CD4-positive, alpha-beta T cell treated with Interleukin-21 for 1 hour (primary cell): Measurements from ENCODE around the gene LRRFIP1.
"Not testable (repeated sequence)": the region's sequence is repeated elsewhere in the genome, so short reads cannot be mapped to it uniquely, and the experiment has no call there.

ENCODE experiments used
- DNase-seq: peaks from one replicate; pipeline ENCODE4 v3.0.0-alpha.2; 2020

LRRFIP1 gene

DNA sequence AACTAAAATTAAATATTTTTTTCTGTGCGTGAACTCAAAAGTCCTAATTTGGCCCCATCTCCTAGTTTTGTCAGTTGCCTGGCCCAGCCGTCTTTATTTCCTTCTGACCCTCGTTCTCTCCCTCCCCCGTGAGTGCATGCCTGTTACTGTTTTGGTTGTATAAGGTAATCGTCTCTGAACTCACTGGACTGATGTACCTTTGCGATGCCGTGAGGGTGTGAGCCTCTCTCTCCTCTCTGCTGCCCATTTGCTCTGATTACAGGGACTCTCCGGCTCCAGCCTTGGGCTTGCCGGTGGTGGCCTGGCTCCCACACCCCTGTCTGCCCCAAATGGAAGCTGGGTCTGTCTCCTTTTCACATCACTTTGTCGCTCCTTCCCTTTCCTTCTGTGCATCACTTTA, 104.7 kb downstream of the LRRFIP1 start:
- no peak for DNase-seq

GRCh38 chr2:237732790-237733381, 105.5 kb downstream of the LRRFIP1 start:
- no peak for DNase-seq

GRCh38 chr2:237733677-237734300, 106.4 kb downstream of the LRRFIP1 start:
- DNase-seq, result no peak

DNA sequence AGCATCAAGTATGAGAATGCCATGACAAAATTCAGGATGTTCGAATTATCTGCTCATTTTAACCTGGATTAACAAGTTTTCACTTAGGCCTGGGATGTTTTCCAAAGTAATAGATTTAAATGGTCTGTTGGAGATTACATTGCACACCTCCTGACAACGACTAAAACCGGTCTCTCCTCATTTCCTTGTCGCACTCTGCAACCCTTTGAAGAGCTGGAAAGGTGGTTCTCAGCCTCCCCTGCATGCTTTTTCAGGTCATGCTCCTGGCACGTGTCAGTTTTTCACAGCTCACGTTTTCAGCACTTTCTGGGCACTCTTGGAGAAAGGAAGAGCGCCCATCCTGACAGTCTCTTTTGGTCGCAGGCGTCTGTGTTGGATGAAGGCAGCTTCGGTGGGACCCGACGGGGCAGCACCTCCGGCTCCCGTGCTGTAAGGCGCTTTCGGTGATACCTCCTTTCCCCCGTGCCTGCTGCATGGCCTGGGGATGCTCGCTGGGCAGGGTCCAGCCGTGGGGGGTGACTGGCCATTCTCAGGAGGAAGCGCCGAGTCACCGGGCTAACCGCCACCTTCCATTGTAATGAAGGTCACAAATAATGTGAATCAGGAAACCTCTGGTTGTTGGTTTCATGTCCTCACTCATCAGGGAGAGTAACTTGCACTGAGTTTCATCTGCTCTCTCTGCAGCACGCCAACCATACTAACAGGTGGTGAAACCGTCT, 107.7 kb downstream of the LRRFIP1 start:
- no peak for DNase-seq

DNA sequence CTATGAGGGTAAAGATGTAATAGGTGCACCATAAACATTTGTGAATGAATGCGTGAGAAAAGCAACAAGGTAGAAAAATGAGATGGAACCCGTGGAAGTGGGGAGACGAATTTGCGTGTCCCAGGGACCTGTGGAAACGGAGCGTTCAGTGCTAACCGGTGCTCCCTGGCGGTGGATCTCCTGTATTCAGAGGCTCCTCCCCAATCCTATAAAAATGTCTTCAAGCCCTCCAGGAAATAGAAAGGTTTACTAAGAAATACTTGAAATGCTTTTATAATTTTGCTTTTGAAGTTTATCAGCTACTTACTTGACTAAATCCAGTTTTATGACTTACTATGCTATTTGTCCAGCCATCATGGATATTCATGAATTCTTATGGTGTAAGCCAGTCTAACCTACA, 108.4 kb downstream of the LRRFIP1 start:
- DNase-seq, result no peak

DNA sequence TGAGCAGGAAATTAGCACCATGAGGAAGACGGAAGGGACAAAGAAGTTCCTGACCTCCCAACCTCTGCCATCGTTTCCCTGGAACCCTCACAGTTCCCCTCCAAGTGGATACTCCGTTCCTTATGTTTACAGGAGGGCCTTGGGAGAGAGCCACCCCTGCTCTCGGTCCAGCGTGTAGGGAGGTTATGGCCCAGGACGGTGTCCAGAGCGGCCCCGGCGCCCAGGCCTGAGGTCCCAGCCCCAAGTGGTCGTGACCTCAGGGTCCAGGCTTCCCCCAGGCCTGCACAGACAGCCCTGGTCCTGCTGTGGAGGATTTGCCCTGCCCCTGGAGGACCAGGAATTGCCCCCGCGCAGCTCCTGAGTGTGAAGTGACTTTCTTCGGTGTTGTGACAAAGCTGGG, 109.4 kb downstream of the LRRFIP1 start:
- no peak for DNase-seq

DNA sequence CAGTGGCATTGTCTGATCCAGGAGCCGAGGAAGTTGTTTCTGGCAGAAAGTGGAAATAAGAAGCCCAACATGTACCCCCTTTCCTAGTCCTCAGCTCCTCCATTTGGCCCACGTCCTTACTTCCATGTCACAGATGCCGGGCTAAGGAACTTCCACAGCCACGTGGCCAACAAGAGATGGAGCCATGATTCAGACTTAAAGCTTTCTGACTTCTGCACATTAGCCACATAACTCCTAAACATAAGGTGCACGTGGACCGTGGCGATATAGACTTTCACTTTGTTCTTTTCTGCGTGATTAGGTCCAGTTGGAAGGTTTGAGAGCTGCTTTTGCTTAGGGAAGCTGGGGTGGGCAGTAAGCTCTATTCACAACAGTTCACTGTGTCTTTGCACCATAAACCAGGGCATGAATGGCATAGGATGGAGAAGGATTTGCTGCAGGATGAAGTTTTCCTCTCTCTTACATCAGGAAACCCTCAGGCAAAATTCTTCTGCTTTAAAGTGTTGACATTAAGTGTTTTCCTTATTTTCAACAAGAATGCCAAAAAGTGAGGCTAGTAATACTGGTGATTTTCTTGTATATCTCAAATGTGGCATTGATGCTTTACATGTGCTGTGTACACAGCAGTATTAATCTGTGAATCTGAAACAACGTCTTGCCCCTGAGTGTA, 109.9 kb downstream of the LRRFIP1 start:
- DNase-seq, result no peak

- no peak for DNase-seq
Observed at GRCh38 chr2:237738255-237738654, 110.9 kb downstream of the LRRFIP1 start.

GRCh38 chr2:237739101-237739500, 111.7 kb downstream of the LRRFIP1 start:
- DNase-seq, result no peak

DNA sequence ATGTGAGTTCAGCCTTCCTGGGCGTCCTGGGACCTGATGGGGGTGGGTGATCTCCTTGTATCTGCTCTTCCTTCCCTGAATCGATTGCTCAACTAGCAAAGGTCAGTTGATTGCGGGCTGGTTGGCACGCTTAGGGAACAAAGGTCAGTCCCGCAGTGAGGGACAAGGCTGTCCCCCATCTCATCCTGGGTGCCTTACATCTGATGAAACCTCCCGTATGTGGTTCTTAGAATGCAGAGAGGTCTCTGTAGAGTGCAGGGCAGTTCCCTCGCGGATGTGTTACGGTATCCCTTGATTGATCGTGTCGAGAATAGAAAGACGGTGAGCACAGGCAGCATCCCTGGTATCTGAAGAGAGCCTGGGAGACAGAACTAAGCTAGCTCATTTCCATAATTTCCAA, 114.8 kb downstream of the LRRFIP1 start:
- no peak for DNase-seq

- DNase-seq, result no peak
Observed at GRCh38 chr2:237742614-237743013, 115.2 kb downstream of the LRRFIP1 start.

- no peak for DNase-seq
Observed at GRCh38 chr2:237743024-237743423, 115.6 kb downstream of the LRRFIP1 start.

DNA sequence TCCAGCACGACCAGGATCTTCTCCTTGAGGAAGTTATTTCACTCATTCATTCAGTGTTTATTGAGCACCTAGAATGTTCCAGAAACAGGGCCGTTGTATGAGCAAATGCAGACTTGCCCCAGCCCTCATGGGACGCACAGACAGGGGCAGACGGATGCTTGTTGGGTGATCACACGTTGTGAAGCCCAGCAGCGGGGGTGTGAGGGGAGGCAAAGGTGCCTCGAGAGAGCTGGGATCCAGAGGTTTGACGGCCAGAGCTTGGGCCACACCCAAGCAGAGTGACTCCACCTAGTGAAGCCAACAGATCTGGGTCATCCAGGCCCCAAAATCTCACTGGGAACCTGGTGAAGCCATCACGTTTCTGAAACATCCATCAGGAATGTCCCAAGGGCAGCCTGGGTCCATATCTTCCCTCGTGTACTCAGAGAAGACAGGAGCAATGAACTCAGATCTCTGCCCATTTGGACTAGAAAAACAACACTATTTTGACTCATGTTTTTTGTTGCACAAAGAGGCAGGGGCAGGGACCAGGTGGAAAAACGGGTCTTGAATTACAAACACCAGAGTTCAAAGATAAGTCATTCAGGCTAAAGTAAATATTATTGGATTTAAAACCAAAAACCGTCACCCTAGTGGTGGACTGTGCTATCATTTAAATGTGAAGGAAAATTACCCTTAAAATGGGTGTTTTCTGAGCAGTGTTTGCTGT, 116.3 kb downstream of the LRRFIP1 start:
- no peak for DNase-seq

DNA sequence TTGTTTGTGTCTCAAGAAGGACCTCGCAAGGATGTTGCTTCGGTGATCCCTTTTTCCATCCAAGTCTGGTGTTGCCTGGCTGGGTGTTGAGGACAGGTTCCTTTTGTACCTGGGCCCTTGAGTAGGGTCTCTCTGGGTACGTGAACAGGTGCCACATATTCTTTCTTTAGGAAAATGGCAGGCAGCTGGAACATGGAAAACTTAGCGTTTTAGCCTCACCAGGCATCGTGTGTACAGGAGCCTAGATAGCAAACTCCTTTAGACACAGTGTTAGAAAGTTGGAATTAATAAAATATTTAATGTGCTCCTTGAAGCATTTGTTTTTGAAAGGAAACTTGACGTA, 116.9 kb downstream of the LRRFIP1 start:
- DNase-seq, result no peak

- peak; percentile 79 for DNase-seq
Observed at GRCh38 chr2:237744613-237745249, 117.3 kb downstream of the LRRFIP1 start.

GRCh38 chr2:237745250-237745613, 117.8 kb downstream of the LRRFIP1 start:
- DNase-seq, result no peak

- no peak for DNase-seq
Observed at GRCh38 chr2:237746302-237747080, 119.1 kb downstream of the LRRFIP1 start.

GRCh38 chr2:237747189-237747588, 119.8 kb downstream of the LRRFIP1 start:
- no peak for DNase-seq

- DNase-seq, result no peak
Observed at GRCh38 chr2:237749002-237749401, 121.6 kb downstream of the LRRFIP1 start.

- DNase-seq, result no peak
Observed at GRCh38 chr2:237749961-237750360, 122.6 kb downstream of the LRRFIP1 start.

- not testable (repeated sequence) for DNase-seq
Observed at GRCh38 chr2:237750441-237750840, 123.1 kb downstream of the LRRFIP1 start.

- DNase-seq, result peak; percentile 28
Observed at GRCh38 chr2:237752761-237753165, 125.4 kb downstream of the LRRFIP1 start.
